HG03066 (cell line): ENCODE measurements around the gene ALOX12B.
"Not testable (repeated sequence)": the region's sequence is repeated elsewhere in the genome, so short reads cannot be mapped to it uniquely, and the experiment has no call there.

Experiments
- ATAC-seq: cut with Tn5 transposase; IDR thresholded peaks from one replicate; pipeline ENCODE4 v1.9.1; 2021; ENCODE audit warnings: low read depth; ENCODE audit not compliant: unreplicated experiment

Gene ALOX12B

DNA sequence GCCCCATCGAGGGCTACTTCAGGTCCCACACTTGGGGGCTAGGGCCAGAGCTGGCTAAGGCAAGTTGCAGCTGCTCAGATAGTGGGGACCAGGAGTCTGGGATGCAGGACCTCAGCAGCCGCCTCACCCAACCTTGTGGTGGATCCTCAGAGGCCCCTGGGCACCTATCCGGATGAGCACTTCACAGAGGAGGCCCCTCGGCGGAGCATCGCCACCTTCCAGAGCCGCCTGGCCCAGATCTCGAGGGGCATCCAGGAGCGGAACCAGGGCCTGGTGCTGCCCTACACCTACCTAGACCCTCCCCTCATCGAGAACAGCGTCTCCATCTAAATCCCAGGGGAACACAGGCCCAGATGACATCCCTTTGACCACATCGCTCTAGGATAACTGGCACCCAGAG, 39.3 kb downstream of the ALOX12B start:
- no peak for ATAC-seq

DNA sequence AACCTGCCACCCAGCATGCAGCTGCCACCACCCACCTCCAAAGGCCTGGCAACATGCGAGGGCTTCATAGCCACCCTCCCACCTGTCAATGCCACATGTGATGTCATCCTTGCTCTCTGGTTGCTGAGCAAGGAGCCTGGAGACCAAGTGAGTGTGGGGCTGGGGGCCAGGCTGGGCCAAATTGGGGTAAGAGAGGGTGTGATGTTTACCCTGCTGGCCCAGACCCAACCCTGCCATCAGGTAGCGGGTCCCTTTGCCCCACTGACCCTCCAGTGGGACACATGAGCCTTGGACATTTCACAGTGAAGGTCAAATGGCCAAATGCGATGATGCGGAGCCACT, 39.8 kb downstream of the ALOX12B start:
- no peak for ATAC-seq

DNA sequence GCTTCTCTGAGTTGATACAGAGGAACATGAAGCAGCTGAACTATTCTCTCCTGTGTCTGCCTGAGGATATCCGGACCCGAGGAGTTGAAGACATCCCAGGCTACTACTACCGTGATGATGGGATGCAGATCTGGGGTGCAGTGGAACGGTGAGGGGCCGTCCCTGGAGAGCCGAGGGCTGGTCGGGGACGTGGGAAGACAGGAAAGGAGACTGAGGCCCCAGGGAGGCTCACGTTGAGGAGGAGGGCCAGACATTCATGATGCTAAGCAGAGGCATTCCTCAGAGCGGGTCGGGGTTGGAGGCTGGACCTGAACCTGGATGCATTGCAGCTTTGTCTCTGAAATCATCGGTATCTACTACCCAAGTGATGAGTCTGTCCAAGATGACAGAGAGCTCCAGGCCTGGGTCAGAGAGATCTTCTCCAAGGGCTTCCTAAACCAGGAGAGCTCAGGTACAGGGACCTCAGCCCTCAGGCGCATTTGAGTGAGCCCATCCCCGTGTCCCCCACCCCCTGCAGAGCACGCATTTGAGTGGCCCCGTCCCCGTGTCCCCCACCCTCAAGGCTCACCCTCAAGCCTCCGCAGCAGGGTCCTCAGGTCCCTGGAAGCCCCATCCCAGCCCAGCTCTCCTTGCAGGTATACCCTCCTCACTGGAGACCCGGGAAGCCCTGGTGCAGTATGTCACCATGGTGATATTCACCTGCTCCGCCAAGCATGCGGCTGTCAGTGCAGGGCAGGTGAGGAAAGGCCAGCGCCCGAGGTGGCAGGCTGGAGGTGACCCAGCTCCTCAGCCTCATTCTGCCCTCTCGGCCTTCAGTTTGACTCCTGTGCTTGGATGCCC, 40.4 kb downstream of the ALOX12B start:
- no peak for ATAC-seq

DNA sequence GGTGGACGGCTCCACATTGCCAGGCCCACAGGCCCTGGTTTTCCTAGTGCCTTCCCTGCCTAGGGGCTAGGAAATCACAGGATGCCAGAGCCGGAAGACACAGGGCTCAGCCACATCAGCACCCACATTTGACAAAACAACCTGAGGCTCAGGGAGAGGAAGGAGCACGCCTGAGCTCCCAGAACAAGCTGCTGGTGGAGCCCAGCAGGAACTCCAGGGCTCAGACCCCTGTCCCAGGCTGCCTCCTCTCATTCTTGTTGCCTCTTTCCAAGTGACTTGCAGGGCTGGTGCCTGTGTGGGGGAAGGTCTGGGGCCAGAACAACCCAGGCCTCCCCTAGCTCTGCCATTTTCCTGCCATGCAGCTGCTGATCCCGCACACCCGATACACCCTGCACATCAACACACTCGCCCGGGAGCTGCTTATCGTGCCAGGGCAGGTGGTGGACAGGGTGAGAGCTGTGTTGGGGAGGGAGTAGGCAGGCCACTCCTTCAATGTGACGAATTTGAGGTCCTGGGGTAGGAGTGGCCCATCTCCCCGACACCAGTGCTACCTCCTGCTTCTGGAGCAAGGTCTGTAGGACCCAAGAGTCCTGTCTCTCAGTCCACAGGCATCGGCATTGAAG, 41.1 kb downstream of the ALOX12B start:
- ATAC-seq = no peak

DNA sequence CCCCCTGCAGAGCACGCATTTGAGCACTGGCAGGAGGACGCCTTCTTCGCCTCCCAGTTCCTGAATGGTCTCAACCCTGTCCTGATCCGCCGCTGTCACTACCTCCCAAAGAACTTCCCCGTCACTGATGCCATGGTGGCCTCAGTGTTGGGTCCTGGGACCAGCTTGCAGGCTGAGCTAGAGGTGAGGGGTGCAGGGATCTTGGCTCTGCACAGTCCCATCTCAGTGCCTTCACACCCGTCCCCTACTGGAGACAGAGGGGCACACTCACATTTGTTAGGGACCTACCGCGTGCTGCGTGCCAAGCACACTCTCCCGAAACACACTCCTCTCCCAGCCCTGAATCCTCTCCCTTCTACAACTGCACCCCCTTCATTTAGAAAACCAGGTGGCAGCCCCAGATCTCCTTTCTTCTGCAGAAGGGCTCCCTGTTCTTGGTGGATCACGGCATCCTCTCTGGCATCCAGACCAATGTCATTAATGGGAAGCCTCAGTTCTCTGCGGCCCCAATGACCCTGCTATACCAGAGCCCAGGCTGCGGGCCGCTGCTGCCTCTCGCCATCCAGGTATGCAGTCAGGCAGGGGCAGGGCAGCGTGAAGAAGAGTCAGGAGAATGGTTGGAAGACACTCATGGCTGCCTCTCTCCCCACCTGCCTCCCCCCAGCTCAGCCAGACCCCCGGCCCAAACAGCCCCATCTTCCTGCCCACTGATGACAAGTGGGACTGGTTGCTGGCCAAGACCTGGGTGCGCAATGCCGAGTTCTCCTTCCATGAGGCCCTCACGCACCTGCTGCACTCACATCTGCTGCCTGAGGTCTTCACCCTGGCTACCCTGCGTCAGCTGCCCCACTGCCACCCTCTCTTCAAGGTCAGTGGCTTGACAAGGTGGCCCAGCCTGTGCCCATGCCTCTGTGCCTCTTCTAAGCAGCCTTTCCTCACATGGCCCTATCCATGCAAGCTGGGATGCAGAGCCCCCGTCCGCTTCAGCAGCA, 42.4 kb downstream of the ALOX12B start:
- no peak for ATAC-seq

DNA sequence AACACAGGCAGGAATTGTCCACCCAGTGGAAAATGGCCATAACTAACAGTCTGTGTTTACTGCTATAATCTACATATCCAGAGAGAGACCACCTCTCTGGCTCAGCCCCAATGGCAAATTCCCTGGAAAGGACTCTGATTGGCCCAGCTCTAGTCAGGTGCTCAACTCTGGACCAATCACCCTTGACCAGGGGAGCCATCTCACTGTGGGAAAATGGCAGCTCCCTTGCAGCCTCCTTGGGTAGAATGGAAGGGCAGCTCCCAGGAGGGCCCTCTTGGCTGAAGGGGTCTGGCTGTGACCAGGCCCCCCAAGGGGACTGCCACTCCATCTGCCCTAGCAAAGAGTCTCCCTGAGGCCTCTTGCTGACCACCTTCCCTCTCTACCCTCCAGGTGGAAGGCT, 45.5 kb downstream of the ALOX12B start:
- no peak for ATAC-seq

DNA sequence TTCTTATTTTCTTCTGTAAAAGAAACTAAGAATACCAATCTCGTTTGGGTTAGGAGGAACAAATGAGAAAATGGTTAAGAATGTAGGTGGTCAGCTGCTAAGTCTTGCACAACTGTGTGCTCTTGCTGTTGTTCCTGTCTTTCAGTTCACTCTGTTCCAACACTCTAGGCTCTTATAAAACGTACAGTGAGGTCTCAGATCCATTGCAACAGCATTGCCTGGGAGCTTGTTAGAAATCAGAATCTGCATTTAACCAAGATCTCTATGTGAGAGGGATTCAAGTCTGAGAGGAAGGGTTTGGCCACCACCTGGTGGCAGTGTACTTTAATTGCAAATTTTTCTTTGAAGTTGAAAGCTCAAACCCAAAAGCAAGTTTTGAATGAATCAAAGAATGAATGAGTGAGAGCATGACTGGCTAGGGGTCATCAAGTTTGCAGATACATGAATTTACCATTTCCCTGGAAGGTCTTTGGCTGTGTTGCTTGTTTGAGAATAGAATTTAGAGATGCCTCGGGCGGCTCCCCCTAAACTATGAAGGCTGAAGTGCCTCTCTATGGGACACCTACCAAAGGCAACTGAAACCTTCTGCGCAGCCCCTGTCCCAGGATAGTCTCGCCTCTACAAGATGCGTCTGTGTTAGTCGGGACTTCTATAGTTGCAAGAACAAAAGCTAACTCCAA, 46.1 kb downstream of the ALOX12B start:
- no peak for ATAC-seq

DNA sequence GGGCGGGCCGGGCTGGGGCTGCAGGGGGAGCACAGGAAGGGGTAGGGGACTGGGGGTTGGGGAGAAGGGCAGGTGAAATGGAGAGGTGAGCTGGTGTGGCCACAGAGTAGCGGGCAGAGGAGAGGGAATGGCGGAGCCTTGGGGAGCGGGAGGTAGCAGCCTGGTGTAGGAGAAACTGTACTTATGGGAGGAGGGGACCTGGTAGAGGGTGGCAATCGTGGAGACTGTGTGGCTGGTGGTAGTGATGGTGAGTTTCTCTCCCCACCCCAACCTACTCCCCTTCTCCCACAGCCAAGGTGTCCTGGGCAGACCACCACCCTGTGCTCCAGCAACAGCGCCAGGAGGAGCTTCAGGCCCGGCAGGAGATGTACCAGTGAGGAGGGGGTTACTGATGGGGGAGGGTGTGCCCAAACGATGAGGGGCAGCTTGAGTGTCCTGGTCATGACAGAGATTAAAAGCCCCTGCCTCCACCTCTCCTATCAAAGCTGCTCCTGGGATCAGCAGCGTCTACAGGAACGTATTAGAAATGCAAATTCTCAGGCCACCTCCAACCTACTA, 47.8 kb downstream of the ALOX12B start:
- no peak for ATAC-seq

DNA sequence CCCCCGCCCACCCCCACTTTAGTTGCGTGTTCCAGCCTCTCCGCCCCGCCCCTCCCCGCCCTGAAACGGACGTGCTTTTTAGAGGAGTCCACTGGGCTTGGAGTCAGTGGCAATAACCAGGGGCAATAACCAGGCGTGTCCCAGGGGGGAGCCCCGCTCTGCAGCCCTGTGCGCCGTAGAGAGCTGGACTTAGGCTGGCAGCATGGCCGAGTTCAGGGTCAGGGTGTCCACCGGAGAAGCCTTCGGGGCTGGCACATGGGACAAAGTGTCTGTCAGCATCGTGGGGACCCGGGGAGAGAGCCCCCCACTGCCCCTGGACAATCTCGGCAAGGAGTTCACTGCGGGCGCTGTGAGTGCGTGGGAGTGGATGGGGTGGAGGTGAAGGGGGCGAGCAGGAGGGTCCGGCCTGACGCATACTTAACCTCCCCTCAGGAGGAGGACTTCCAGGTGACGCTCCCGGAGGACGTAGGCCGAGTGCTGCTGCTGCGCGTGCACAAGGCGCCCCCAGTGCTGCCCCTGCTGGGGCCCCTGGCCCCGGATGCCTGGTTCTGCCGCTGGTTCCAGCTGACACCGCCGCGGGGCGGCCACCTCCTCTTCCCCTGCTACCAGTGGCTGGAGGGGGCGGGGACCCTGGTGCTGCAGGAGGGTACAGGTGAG, 48.4 kb downstream of the ALOX12B start, which contains the start of gene ALOX15B:
Gene ALOX15B, plus strand, starts transcription at position 106 of the 657 bp plus-strand sequence. Its CDS starts 97 bp downstream, at position 203.
- ATAC-seq = no peak

DNA sequence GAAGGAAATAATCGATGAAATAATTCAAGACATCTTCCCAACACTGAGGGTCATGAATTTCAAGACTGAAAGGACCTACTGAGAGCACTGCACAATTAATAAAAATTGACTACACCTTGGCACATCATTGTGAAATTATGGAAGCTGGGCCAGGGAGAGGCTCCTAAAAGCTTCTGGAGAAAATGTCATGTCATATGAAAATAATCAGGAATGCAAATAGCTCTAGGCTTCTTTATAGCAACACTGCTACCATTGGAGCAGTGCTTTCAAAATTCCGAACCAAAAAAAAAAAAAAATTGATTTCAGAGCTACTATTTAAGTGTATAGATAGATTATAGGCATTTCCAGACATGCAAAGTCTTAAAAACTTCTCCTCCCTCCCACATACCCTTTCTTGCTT, 55.1 kb downstream of the ALOX12B start:
- no peak for ATAC-seq

DNA sequence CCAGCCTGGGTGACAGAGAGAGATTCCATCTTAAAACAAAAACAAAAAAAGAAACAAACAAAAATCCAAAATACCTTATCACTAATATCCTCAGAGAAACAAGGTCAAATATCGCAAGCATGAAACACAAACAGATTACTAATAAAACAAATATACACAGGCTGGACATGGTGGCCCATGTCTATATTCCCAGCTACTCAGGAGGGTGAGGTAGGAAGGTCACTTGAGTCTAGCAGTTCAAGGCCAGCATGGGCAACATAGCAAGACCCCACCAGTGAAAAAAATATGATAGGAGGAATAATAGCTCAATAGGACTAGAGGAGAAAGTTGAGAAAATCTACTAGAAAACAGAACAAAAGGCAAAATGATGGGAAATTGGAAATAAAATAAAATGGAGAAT, 55.6 kb downstream of the ALOX12B start:
- ATAC-seq = no peak

DNA sequence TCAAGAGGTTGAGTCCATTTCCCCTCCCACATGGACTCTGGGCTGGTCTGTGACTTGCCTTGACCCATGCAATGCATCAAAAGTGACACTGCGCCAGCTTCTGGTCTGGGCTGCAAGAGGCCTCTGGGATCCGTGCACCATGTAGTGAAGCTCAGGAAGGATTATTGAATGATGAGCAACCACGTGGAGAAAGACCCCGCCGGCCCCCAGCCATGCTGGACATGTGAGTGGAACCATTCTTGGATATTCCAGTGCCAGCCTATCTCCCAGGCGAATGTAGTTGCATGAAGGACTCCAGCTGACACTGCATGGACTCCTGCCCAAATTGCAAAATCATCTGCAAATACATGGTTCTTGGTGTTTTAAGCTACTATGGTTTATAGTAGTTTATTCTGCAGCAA, 56.3 kb downstream of the ALOX12B start:
- ATAC-seq = no peak

DNA sequence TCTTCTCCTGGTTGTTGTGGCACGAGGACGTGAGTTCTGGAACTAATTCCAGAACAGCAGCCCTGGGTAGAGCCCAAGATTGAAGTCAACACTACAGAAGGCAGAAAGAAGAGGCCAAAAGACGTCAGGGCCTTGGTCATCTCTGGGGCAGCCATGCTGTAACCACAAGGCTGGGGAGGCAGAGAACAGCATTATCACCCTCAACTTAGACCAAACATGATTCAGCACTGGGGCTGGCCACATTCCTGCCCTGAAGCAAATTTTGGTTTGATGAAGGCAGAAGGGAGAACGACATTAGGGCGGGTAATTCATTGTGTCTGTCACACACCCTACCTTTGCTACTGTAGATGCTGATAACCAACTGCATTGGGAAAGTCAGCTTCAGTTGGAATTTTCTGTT, 58.4 kb downstream of the ALOX12B start:
- no peak for ATAC-seq

DNA sequence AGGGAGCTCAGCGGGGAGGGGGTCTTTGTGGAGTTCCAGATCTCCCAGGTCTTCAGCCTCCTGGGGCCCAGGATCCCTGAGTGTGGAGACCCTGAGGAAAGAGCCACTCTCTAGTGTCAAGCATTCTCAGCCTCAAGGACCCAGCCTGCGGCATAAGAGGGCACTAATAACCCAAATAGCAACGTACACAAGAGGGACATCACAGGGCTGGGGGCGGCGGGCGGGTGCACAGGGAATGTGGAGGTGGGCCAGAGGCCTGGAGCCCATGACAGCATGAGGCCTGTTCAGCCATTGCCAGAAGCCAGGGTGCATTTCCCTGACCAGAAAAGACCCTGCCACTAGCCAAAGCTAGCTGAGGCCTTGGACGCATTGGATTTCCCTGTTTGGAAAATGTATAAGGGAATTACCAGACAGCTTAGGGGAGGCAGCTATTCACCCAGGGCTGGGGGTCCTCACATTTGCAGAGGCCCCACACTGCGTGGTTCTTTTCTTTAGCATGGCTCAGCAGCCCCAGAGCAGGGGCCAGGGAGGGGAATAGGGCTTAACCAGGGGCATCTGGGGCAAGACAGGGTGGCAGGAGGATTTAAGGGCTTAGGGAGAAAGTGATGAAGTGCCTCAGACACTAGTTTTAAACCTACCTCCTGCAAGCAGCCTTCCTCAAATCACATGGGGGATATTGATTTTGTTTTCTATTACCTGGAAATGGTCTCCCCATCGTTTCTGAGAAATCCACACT, 62.2 kb downstream of the ALOX12B start:
- no peak for ATAC-seq

DNA sequence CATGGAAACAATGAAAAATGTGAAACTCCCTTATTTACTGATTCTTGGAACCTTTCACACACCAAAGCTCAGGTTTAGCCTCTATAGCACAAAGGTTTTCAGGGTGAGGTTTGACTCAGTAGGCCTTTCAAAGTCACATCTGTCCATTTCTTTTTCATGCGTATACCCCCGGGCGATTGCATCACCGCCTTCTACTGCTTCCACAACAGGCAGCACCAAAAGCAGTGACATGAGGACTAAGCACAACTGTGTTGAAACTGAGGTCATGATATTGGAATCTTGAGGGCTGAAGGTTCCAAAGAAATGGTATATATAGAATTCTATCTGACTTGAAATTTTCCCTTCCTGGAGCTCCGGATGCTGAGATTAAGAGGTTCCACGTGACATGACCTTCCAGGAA, 63.4 kb downstream of the ALOX12B start:
- ATAC-seq = not testable (repeated sequence)
